Stimulated activated naive CD8-positive, alpha-beta T cell treated with anti-CD3 and anti-CD28 coated beads, Interleukin-15, Interleukin-2, amounts not matched to agents 100 U/mL and 50 U/mL, for 24 hours (primary cell): ENCODE data around the gene WSB1.
"Not testable (repeated sequence)": the region's sequence is repeated elsewhere in the genome, so short reads cannot be mapped to it uniquely, and the experiment has no call there.

Experiments
- ATAC-seq: fragments of 150-1000 bp; cut with Tn5 transposase; one replicate; pipeline ENCODE4 v1.10.0; 2021
- DNase-seq: peaks from one replicate; pipeline ENCODE4 v3.0.0; 2021

Gene WSB1

GRCh38 chr17:27315796-27316465 lies 22.0 kb downstream of the WSB1 start:
- ATAC-seq (no peak), DNase-seq (no peak)

- DNase-seq = no peak
Measured at GRCh38 chr17:27318228-27318627, 24.3 kb downstream of the WSB1 start.

GRCh38 chr17:27318633-27319032 lies 24.7 kb downstream of the WSB1 start:
- no peak for DNase-seq
- ATAC-seq = no peak

More at GRCh38 chr17:27318228-27318627, 24.3 kb downstream of the WSB1 start:
- ATAC-seq = no peak

GRCh38 chr17:27319541-27320221 lies 25.8 kb downstream of the WSB1 start:
- ATAC-seq = no peak

GRCh38 chr17:27320222-27320560 lies 26.3 kb downstream of the WSB1 start:
- ATAC-seq = no peak
- DNase-seq = no peak

More at GRCh38 chr17:27319541-27320221, 25.8 kb downstream of the WSB1 start:
- no peak for DNase-seq

GRCh38 chr17:27321372-27321771 lies 27.5 kb downstream of the WSB1 start:
- ATAC-seq = no peak
- no peak for DNase-seq

DNA sequence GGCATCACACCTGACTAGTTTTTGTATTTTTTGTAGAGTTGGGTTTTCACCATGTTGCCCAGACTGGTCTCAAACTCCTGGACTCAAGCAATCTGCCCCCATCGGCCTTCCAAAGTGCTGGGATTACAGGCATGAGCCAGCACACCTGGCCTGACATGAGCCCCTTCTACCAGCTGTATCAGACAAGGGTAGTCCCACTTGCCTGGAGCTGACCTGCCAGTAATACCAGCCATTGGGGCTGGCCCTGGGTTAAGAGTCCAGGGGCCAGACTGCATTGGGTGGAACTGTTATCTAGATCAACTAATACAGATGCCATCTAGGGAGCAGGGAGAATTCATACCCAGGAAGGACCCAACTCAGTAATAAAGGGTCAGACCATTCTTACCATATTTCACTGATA lies 28.1 kb downstream of the WSB1 start:
- ATAC-seq = no peak
- DNase-seq = no peak

- DNase-seq (no peak), ATAC-seq (no peak)
Measured at GRCh38 chr17:27322690-27323508, 29.0 kb downstream of the WSB1 start.

- DNase-seq (no peak), ATAC-seq (no peak)
Measured at GRCh38 chr17:27323538-27324215, 29.8 kb downstream of the WSB1 start.

DNA sequence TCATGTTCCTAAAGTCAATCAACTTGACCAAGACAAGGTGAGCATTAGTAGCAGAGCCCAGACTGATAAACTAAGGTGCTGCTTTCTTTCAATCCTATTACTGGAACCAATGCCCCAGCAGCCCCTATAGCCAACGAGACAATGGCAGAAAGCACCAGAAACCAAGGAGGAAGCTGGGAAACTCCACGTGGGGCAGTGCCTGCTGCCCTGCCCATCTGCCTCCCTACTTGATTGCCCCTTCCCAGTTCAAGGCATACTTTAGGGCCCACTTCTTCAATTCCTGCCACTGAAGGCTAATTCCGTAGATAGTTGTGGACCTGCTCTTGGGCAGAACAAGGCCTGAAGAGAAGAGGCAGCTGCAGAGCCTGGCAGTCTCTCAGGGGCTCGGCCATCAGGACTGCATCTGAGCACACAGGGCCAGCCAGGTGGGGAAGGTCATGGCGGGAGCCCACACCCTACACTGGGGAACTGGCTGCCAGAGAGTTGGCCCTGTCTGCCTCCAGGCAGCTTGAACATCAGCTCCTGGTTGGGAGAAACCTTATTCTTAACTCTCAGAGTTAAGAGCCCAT lies 30.9 kb downstream of the WSB1 start:
- DNase-seq (no peak), ATAC-seq (no peak)

GRCh38 chr17:27326051-27326450 lies 32.1 kb downstream of the WSB1 start:
- DNase-seq = no peak
- no peak for ATAC-seq

DNA sequence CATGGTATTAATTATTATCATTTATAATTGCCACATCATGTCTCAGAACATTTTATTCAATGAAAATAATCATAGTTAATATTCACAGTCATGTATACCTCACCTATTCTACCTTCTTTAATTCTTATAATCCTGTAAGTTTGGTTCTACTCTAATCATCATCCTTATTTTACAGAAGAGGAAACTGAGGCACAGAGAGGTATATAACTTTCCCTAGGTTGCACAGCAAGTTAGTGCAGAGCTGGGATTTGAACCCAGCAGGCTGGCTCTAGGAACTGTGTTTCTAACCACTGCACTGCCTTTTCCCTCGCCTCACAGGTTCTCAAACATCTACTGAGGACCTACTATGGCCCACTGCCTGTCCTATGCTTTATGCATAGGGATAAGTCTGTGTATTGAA lies 32.7 kb downstream of the WSB1 start:
- DNase-seq (no peak), ATAC-seq (no peak)

DNA sequence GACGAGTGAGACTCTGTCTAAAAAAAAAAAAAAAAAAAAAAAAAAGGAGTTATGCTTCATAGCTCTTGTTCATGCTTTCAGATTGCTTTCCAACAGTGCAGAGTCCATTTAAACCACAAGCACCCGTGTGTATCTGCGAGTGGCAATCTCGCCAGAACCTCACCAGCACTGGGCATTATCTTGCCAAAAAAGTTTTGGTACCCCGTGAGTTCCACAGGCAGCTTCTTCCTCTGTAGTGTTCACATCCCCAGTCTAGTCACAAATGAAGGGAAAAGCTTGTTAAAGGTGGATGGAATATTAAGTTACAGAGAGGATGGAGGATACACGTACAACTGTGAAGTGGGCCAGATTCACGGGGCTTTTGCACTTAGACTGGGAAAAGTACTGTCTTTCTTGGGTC lies 33.5 kb downstream of the WSB1 start:
- ATAC-seq = no peak
- DNase-seq = no peak

DNA sequence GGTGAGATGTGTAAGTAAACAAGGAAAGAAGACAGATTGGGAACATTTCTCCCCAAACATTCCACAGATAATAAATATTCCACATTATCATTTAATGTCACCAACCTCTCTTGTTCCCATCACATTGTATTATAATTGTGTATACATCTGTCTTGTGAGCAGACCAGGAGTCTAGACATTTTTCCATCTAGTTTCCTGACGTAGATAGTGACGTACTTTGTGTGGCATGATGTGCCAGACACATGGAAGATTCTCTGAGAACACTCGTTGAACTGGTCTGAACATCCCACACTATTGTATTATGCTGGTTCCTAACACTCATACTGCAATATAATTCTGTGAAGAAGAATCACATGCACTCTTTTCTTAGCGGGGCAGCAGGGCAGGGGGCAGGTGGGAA lies 34.0 kb downstream of the WSB1 start:
- DNase-seq = no peak
- no peak for ATAC-seq

DNA sequence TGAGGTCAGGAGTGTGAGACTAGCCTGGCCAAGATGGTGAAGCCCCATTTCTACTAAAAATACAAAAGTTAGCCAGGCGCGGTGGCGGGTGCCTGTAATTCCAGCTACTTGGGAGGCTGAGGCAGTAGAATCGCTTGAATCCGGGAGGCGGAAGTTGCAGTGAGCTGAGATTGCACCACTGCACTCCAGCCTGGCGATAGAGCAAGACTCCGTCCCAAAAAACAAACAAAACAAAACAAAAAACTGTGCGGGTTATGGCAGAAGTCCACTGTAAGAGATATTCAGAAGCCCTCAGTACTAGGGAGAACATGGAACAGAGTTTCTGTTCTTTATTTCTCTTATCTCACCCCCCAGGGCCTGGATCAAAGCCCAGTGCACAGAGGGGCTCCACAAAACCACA lies 34.8 kb downstream of the WSB1 start:
- not testable (repeated sequence) for DNase-seq, ATAC-seq

DNA sequence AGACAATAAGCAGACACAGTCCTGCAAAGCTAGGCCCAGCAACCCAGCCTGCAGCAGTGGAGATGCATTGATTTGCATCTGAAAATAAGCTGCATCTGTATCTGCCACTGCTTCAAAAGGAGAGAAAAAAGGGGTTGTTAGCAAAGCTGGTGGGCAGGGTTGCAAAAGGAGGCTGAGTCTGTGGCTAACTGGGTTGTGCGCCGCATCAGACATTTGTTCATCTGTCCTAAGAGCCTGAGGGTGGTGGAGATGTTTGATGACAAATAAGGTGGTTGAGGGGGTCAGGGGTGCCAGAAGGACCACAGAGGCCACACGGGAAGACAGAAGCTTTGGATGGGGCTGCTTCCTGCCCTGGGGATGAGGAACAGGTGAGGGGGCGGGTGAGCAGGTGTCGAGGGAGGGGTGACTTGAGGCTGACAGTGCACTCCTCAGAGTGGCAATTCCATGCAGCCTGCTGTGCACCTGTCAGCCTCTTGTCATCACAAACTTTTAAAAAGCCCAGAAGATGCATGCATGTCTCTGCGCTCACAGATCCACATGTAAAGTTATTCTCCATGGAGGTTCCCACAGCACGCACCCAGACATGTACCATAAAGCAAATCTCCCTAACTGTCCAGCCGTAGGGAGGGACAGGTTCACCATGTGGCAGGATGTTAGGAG lies 35.4 kb downstream of the WSB1 start:
- ATAC-seq = no peak
- DNase-seq = no peak

GRCh38 chr17:27332047-27332393 lies 38.1 kb downstream of the WSB1 start:
- ATAC-seq = no peak
- DNase-seq = no peak

DNA sequence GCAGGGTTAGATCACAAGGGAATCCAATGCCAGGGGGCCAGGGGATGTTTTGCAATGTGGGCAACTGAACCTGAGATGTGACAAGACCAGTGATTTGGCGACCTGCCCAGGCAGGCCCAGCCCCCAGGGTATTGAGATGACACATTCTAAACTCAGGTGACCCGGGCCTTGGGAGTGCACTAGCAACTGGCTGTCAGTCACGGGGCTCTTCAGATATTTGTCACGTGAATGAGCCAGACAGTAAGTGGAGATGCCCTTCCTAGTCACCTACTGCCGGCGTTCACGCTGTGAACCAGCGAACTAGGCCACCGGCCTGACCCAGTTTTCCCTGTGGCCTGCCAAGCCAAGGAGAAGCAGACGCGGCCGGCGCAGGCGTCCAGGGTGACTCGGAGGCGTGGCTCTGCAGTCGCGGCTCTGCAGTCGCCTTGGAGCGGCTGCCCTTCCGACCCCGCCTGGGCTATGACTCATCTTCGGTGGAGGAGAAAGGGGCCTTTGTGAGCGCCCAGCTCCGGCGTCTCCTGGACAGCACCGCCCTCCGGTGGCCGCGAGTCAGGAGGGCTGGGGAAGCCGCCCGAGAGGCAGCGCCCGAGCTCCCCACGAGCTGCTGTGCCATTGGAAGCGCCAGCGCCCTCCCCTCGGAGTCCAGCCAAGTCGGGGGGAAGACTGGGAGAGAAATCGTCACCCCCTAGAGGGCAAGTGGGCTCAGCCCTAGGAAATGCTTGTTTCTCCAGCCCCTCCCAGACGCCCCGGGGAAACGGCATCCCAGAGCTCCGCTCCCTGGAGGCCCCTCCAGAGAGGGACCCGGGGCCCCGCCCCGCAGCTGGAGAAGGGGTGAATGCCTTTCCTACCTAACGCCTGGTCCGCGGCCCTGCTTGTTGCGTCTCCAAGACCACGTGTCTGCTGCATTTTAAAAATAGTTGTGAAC lies 38.8 kb downstream of the WSB1 start:
- peak; percentile 94 for DNase-seq

DNA sequence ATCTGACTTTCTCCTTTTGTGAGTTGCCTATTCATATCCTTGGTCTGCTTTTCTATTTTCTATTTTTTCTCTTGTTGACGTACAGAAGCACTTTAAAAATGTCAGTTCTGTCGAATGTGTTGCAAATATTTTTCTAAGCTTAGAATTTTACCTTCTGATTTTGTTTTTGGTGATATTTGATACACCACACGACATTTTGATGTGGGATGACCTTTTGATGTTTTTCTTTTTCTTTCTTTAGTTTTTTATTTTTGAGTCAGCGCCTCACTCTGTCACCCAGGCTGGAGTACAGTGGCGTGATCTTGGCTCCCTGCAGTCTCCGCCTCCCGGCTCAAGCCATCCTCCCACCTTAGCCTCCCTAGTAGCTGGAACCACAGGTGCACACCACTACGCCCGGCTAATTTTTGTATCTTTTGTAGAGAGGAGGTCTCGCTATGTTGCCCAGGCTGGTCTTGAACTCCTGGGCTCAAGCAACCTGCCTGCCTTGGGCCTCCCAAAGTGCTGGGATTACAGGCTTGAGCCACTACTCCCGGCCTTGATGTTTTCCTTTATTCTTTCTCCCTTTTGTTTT lies 39.6 kb downstream of the WSB1 start:
- no peak for ATAC-seq
- DNase-seq = peak; percentile 48

More for the DNA sequence above, 38.8 kb downstream of the WSB1 start:
- ATAC-seq = peak; percentile 96

DNA sequence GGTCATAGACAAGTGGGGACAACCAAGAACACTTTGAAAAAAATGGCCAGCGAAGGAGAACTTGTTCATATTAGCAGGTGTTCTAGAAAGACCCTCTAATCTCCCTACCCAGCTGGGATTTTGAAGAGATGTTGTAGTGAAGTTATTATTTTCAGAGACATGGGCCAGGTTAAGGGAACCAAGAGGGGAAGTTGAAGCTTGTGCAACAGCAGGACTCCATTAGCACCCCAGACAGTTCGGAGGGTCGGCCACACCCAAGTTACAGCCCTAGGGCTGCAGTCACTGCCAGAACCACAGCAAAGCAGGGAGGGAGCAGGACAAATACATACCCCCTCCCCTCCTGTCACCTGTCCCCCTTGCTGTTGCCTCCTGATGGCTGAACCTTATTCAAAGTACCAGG lies 42.3 kb downstream of the WSB1 start:
- no peak for DNase-seq
- no peak for ATAC-seq
